Endothelial cell of umbilical vein (primary cell): Measurements from ENCODE around the gene ZNF618.

Experiments used
- EZH2 ChIP-seq: IDR thresholded peaks from 2 replicates; pipeline ENCODE4 v1.6.1; 2012; ENCODE audit warnings: borderline replicate concordance, low read depth, mild to moderate bottlenecking, moderate library complexity, low read length, inconsistent platforms; ENCODE audit not compliant: severe bottlenecking
- MYC ChIP-seq: IDR thresholded peaks from one replicate; pipeline ENCODE4 v1.6.1; 2011; ENCODE audit warnings: mild to moderate bottlenecking, low read depth, low read length
- POLR2A ChIP-seq: IDR thresholded peaks from 2 replicates; pipeline ENCODE4 v1.6.1; 2012; ENCODE audit warnings: low read depth, mild to moderate bottlenecking, control low read depth, low read length
- POLR2AphosphoS5 ChIP-seq: IDR thresholded peaks from 2 replicates; pipeline ENCODE4 v1.6.1; 2012; ENCODE audit warnings: low read depth, mild to moderate bottlenecking, control low read depth, low read length, moderate library complexity; ENCODE audit not compliant: insufficient read depth
- TF ChIP-seq, protein P1 (sequence below), 2 donors: IDR thresholded peaks; 1 replicate in 1 of 2; 2 replicates in 1 of 2; pipeline ENCODE4 v1.5.1; 2011; ENCODE audit warnings: low read length in 2 of 2, mild to moderate bottlenecking in 2 of 2, moderate library complexity in 2 of 2, control low read depth in 1 of 2, inconsistent platforms in 1 of 2, low read depth in 1 of 2; ENCODE audit not compliant: insufficient read depth in 1 of 2; ENCODE audit errors: extremely low read depth in 1 of 2

DNA sequence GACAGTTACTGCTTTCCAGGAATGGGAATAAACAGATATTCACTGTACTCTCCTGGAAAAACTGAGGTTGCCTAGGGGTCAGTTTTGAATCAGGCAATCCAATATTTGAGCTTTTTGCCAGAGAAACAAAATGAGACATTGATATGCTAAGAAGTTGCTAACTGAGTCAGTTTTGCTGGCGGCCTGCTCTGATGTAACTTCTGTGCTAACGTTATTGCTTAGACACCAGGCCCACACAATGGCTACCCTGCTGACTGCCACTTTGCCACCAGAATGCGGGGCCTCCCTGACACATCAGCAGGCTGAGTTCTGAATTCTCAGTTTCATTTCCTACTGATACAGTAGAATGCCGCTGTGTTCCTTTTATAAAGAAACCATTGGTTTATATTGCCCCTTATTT lies 18.2 kb upstream of the ZNF618 start:
- TF ChIP-seq EZH2 (no peak), POLR2A (no peak), MYC (no peak), POLR2AphosphoS5 (no peak)
- TF ChIP-seq, protein P1, sequence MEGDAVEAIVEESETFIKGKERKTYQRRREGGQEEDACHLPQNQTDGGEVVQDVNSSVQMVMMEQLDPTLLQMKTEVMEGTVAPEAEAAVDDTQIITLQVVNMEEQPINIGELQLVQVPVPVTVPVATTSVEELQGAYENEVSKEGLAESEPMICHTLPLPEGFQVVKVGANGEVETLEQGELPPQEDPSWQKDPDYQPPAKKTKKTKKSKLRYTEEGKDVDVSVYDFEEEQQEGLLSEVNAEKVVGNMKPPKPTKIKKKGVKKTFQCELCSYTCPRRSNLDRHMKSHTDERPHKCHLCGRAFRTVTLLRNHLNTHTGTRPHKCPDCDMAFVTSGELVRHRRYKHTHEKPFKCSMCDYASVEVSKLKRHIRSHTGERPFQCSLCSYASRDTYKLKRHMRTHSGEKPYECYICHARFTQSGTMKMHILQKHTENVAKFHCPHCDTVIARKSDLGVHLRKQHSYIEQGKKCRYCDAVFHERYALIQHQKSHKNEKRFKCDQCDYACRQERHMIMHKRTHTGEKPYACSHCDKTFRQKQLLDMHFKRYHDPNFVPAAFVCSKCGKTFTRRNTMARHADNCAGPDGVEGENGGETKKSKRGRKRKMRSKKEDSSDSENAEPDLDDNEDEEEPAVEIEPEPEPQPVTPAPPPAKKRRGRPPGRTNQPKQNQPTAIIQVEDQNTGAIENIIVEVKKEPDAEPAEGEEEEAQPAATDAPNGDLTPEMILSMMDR (IDR thresholded peaks at IDR 0.05; ENCODE audit: extremely low read depth in 1 of 2, insufficient read depth in 1 of 2, low read depth in 1 of 2, low read length in 2 of 2): no peak
